Activated B cell treated with CpG ODN at 0.5 μM for 24 hours (primary cell): ENCODE measurements around the gene SMAD9. TPM values are rescaled to one million over a fixed set of nuclear protein-coding genes. Genes with fewer than 3 reads are reported as not detected.

Experiments used
- ATAC-seq: fragments of 200-7000 bp; cut with Tn5 transposase; one replicate; pipeline ENCODE4 v1.10.0; 2021; ENCODE audit warnings: low read depth, mild to moderate bottlenecking, moderate library complexity
- CTCF ChIA-PET: fragments of 350-600 bp; sonication (Branson Sonifier 250); formaldehyde crosslinking; loops from one replicate; lab custom pipeline; 2021; ENCODE audit warnings: antibody characterized with exemption; lab: Charles Lee
- POLR2A ChIA-PET: fragments of 350-600 bp; sonication (Branson Sonifier 250); formaldehyde crosslinking; loops from one replicate; lab custom pipeline; 2021; ENCODE audit warnings: antibody characterized with exemption; lab: Charles Lee
- DNase-seq: peaks from one replicate; pipeline ENCODE4 v3.0.0; 2022
- H3K27ac Mint-ChIP-seq: one replicate; pipeline ENCODE4 v1.8.0; 2020; ENCODE audit warnings: mixed read lengths
- H3K27me3 Mint-ChIP-seq: one replicate; pipeline ENCODE4 v1.8.0; 2021; ENCODE audit warnings: mixed read lengths
- H3K36me3 Mint-ChIP-seq: one replicate; pipeline ENCODE4 v1.8.0; 2021; ENCODE audit warnings: low read depth, mixed read lengths
- H3K4me1 Mint-ChIP-seq: one replicate; pipeline ENCODE4 v1.8.0; 2021; ENCODE audit warnings: mixed read lengths
- H3K4me3 Mint-ChIP-seq: one replicate; pipeline ENCODE4 v1.8.0; 2020; ENCODE audit warnings: mild to moderate bottlenecking, mixed read lengths
- H3K9me3 Mint-ChIP-seq: one replicate; pipeline ENCODE4 v1.8.0; 2020; ENCODE audit warnings: mixed read lengths
- CTCF ChIP-seq: fragments of 200-600 bp; IDR thresholded peaks from one replicate; pipeline ENCODE4 v1.8.0; 2022; ENCODE audit warnings: antibody characterized with exemption, mild to moderate bottlenecking
- intact Hi-C: fragments of 100-400 bp; cut with micrococcal nuclease; formaldehyde crosslinking; loops from one replicate; pipeline ENCODE4 v1.15.1; 2024
- total RNA-seq: library from RNA; stranded (reverse); gene quantifications from 2 replicates; pipeline ENCODE4 v1.2.3, GENCODE V29; 2022

SMAD9 gene
- total RNA-seq, 1 donor from 2014 or later = not detected

GRCh38 chr13:36905944-36906343, 14.1 kb downstream of the SMAD9 start:
- intact Hi-C loops = no loop called here
- H3K27ac Mint-ChIP-seq = no peak overlapping the region
- no peaks in the 10 kb centered on the region for H3K4me1 Mint-ChIP-seq
- H3K4me3 Mint-ChIP-seq = no peak overlapping the region
- H3K9me3 Mint-ChIP-seq = no peaks in the 10 kb centered on the region
- CTCF ChIA-PET = no interaction called here
- ATAC-seq (no peak), DNase-seq (no peak)
- POLR2A ChIA-PET = no interaction called here
- TF ChIP-seq CTCF = no peak
- peaks cover 17% of the 10 kb centered on the region for H3K27me3 Mint-ChIP-seq
- no peaks in the 10 kb centered on the region for H3K36me3 Mint-ChIP-seq

GRCh38 chr13:36903925-36904595, 16.0 kb downstream of the SMAD9 start:
- no peak for ATAC-seq
- no peak overlapping the region for H3K4me3 Mint-ChIP-seq
- intact Hi-C loops = no loop called here

GRCh38 chr13:36897054-36897616, 22.9 kb downstream of the SMAD9 start:
- peaks cover 23% of the 10 kb centered on the region for H3K27me3 Mint-ChIP-seq
- DNase-seq = no peak
- H3K4me1 Mint-ChIP-seq = no peaks in the 10 kb centered on the region
- no peak for TF ChIP-seq CTCF
- ATAC-seq = no peak
- ChIA-PET CTCF (no interaction called here), POLR2A (no interaction called here)
- intact Hi-C loops = no loop called here
- H3K36me3 Mint-ChIP-seq = no peaks in the 10 kb centered on the region
- H3K4me3 Mint-ChIP-seq = no peak overlapping the region
- H3K9me3 Mint-ChIP-seq = peaks cover 2% of the 10 kb centered on the region
- H3K27ac Mint-ChIP-seq = no peak overlapping the region

More at GRCh38 chr13:36903925-36904595, 16.0 kb downstream of the SMAD9 start:
- CTCF ChIA-PET = no interaction called here
- Mint-ChIP-seq H3K27ac (no peak overlapping the region), H3K27me3 (peaks cover 20% of the 10 kb centered on the region), H3K4me1 (no peaks in the 10 kb centered on the region), H3K36me3 (no peaks in the 10 kb centered on the region), H3K9me3 (no peaks in the 10 kb centered on the region)
- TF ChIP-seq CTCF = no peak
- no peak for DNase-seq
- POLR2A ChIA-PET = no interaction called here

- H3K27me3 Mint-ChIP-seq = peaks cover 17% of the 10 kb centered on the region
- no peaks in the 10 kb centered on the region for H3K36me3 Mint-ChIP-seq
- no peaks in the 10 kb centered on the region for H3K4me1 Mint-ChIP-seq
- intact Hi-C loops = no loop called here
- CTCF ChIA-PET = no interaction called here
- POLR2A ChIA-PET = no interaction called here
- DNase-seq = no peak
- no peak for ATAC-seq
- H3K27ac Mint-ChIP-seq = no peak overlapping the region
- no peak overlapping the region for H3K4me3 Mint-ChIP-seq
- no peak for TF ChIP-seq CTCF
- H3K9me3 Mint-ChIP-seq = no peaks in the 10 kb centered on the region
These were observed 28.3 kb downstream of the SMAD9 start for GRCh38 chr13:36891752-36892151.

GRCh38 chr13:36888645-36889044, 31.4 kb downstream of the SMAD9 start:
- Mint-ChIP-seq H3K27ac (no peak overlapping the region), H3K4me3 (no peak overlapping the region), H3K4me1 (no peaks in the 10 kb centered on the region), H3K36me3 (no peaks in the 10 kb centered on the region), H3K27me3 (peaks cover 23% of the 10 kb centered on the region), H3K9me3 (no peaks in the 10 kb centered on the region)
- TF ChIP-seq CTCF = no peak
- ChIA-PET CTCF (no interaction called here), POLR2A (no interaction called here)
- intact Hi-C loops = no loop called here
- no peak for ATAC-seq
- DNase-seq = no peak
